Middle frontal gyrus (tissue), 1 donor: ENCODE data around the gene CAPNS1.

Experiments used
- DNase-seq: peaks from one replicate; pipeline ENCODE4 v3.0.0-alpha.2; 2015; ENCODE audit warnings: low spot score; ENCODE audit errors: extremely low spot score

CAPNS1 gene

DNA sequence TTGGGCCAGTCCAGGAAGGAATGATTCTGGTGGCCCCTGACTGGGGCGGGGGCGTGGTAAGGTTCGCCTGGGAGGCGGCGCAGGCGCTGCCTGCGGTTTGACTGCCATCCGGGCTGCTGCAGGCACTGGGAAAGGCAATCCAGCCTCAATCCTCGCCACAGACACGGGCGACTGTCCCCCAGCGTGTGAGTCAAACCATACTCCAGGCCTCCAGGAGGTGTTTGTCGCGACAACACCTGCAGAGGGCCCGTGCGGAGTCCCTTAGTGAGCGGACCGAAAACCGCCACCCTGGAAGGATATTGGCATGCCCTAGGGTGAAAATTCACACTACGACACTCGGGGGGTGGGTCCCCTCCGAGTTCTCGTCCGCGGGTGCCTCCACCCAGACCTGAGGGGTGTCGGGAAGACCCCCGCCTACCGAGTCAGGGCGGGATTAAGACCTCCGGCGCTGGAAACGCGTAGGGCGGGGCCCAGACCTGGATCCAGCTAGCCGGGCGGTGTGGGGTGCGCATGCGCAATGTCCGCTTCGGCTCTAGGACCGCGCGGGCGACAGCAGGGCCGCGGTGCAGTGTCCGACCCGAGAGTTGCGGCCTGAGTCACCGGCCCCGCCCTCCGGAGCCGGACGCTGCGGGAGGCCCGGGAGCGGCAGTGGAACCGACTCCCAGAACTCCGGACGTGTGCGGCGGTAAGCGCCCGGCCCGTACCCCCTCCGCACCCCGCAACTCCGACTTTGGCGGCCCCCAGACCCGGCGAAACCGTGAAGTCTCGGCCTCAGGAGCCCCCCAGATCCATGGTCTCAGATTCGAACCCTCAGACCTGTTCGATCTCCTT lies at the start of gene CAPNS1:
CAPNS1 (plus strand) TSS at position 594 of the 831 bp plus-strand sequence. CDS start 946 bp downstream, outside the sequence.
- peak; percentile 96 for DNase-seq

DNA sequence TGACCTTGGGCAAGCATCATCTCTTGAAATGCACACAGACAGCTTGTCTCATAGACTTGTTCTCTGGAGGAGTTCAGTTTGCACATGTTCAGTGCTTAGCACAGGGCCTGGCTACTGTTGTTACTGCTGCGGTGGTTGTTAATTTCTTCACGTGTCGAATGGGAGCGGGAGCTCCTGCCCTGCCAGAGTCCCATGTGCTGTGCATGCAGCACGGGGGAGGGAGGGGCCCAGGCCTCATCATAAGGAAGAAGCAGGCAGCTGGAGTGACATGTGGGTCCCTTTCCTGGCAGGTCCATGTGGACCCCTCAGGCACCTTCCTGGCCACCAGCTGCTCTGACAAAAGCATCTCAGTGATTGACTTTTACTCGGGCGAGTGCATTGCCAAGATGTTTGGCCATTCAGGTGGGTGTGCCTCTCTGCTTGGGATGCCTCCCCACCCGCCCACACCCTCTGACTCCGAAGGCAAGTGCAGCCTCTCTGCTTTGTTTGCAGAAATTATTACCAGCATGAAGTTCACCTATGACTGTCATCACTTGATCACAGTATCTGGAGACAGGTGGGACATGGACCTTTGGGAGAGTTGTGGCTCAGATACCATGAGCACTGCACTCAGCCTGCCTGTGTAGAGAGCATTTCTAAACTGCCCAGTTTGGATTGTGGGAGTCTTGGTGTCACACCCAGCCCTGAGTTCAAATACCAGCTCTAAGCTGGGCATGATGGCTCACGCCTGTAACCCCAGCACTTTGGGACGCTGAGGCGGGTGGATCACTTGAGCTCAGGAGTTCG lies 48.8 kb upstream of the CAPNS1 start:
- no peak for DNase-seq

DNA sequence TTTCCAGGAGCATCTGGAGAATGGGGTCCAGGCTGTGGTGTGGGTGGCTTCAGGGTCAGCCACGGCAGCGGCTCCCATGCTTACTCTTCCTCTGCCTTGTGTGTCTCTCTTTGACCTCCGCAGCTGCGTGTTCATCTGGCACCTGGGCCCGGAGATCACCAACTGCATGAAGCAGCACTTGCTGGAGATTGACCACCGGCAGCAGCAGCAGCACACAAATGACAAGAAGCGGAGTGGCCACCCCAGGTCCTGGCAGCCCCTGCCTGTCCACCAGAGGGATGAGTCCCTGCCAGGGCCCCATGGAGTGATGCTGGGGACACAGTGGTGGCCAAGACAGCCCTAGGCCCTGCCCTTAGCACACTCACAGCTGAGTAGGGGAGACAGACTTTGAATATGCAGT lies 47.3 kb upstream of the CAPNS1 start:
- DNase-seq: no peak

DNA sequence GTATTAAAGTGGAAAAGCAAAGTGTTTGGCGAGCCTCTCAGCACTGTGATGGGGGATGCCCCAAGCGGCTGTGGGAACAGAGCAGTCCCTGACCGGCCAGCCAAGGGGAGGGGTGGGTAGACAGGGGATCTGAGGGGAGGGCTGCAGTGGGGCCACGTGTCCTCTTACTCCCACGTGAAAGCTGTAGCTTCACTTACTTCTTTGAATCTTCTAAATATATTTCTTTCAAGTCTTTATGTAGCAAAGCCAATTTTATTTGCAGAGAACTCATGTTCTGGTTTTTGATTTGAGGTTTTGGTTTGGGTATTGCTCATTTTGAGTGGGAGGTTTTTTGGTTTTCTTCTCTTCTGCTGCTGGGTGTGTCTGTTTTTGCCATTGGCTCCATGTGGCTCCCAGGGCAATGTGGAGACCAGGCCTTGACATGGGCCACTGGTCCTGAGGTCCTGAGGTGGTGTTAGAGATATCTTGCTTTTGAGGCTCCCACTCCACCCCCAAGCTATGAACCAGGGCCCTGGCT lies 46.7 kb upstream of the CAPNS1 start:
- DNase-seq: peak; percentile 32

DNA sequence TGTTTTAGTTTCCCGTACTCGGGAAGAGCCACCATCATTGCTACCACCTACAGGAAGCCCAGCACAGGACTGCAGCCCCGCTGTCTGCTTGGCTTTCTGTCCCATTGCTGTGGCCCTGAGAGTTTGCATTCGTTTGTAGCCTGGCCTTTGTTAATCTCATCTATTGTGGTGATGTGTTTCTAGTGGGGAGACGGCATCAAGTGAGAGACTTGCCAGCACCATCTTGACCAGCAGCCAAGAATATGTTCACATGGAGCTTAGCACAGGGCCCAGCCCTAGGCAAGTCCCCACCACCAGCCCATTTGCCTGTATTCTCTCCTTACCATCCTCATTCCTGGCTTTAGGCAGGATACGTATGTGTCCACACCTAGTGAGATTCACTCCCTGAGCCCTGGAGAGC lies 46.2 kb upstream of the CAPNS1 start:
- no peak for DNase-seq

DNA sequence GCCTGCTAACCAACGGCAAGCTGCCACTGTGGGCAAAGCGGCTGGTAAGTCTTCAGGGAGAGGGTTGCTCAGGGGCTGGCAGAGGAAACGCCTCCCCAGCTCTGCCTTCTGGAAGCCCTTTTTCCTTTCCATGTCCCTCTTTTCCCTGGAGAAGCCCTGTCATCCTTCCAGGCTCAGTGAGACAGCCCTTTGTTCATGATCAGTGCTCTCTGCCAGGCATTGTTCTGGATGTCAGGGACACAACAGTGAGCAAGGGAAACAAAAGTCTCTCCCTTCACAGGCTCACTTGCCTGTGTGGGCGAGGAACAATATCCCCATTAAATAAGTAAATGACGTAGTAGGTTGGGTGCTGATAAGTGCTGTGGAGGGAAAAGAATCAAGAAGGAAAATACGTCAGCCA lies 42.8 kb upstream of the CAPNS1 start:
- DNase-seq: peak; percentile 62

DNA sequence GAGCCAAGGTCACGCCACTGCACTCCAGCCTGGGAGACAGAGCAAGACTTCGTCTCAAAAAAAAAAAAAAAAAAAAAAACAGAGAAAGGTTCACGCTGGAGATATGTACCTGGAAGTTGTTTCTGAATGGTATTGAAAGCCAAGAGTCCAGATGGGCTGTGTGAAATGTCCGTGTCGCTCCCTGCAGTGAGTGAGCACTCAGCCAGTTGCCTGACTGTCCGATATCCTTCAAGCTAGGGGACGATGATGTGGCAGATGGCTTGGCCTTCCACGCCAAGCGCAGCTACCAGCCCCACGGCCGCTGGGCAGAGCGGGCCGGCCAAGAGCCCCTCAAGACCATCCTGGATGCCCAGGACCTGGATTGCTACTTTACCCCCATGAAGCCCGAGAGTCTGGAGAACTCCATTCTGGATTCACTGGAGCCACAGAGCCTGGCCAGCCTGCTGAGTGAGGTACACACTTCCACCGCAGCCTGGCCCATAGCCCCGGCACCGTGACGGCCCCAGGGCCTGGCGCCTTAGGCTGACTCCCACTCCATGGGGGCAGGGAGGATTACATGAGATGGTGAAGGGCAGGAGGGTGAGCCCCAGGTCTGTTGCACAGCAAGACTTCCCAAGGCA lies 40.6 kb upstream of the CAPNS1 start:
- no peak for DNase-seq

DNA sequence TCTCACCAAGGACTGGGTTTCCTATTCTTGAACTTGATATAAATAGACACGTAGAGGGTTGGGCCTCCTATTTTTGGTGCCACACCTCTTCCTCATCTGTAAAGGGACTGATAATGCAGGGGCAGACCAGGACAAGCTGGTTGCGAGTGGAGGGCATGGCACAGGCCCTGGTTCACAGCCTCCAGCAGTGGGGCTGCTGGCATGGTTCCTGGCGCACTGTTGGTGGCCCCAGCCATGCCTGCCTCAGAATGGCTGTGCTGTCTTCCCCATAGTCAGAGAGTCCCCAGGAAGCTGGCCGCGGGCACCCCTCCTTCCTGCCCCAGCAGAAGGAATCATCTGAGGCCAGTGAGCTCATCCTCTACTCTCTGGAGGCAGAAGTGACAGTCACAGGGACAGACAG lies 39.4 kb upstream of the CAPNS1 start:
- DNase-seq: no peak

DNA sequence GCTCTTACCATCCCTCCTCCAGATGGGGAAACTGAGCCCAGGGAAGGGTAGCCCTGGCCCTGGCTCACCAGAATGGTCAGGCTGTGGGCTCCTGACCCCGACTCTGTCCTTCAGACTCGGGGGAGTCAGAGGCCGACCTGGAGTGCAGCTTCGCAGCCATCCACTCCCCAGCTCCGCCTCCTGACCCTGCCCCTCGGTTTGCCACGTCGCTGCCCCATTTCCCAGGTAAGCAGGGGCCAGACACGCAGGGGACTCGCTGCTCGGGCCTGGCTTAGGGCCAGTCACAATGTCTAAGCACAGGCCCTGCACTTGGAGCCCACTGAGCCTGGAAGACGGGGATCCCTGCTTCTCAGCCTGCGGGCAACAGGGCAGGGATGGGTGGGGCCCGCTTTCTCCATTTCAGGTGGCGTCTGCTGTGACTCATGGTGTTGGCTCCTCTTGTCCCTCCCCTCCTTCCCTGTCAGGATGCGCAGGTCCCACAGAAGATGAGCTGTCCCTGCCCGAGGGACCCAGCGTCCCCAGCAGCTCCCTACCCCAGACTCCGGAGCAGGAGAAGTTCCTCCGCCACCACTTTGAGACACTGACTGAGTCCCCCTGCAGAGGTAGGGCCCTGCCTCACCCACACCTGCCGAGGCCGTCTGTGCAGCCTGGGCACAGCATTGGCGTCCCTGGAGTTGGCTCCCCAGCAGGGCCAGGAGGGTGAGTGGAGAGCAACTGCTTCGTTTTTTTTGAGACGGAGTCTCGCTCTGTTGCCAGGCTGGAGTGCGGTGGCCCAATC lies 38.1 kb upstream of the CAPNS1 start:
- no peak for DNase-seq

DNA sequence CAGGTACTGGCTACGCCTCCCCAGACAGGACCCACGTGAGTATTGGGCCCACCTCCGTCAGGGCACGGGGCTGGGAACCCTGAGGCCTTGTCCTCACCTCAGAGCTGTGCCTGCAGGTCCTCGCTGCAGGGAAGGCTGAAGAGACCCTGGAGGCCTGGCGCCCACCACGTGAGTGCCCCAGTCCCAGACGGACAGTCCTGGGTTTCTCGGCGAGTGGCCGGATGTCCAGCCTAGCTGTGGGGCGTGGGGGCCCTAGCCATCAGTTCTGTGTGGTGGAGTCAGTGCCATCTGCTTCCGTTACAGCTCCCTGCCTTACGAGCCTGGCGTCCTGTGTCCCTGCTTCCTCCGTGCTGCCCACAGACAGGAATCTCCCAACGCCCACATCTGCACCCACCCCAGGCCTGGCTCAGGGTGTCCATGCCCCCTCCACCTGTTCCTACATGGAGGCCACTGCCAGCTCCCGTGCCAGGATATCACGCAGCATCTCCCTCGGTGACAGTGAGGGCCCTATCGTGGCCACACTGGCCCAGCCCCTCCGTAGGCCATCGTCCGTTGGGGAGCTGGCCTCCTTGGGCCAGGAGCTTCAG lies 36.7 kb upstream of the CAPNS1 start:
- no peak for DNase-seq

DNA sequence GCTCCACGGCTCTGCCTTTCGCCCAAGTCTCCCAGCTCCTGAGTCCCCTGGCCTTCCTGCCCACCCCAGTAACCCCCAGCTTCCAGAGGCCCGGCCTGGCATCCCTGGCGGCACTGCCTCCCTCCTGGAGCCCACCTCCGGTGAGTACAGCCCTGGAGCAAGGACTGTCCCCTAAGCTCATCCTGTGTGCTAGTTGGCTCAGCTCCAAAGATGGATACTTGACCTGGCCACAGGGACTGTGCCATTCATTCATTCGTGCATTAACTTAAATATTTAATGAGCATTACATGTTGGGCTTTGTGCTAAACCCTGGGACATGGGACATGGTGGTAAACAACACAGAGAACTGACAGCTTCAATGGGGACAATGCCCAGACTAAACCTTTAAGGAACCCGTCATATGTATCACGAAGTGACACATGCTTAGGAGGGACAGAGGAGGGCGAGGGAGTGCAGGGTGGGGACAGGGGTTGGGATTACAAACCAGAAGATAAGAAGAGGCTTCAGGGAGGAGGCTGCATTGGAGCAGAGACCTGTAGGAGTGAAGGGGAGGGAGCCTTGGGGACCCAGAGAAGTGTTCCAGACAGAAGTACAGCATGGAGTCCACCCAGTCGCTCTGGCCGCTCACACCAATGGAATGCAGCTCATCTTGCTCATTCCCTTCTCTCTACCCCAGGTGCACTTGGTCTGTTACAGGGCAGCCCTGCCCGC lies 35.9 kb upstream of the CAPNS1 start:
- no peak for DNase-seq

DNA sequence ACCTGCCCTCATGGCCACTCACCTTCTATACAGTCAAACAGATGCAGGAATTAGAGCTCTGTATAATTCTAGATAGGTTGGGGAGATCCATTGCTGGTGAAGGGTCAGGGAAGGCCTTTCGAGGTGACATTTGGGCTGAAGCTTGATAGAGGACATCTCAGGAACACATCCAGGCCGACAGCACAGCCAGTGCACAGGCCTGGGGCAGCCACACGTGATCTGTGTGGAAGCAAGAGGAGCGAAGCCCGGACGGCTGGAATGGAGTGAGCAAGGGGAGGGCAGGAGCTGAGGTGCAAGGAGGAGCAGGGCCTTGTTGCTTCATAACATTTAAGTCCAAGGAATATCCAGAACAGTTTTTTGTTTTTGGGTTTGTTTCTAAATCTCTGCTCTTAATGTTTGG lies 33.4 kb upstream of the CAPNS1 start:
- DNase-seq: no peak

DNA sequence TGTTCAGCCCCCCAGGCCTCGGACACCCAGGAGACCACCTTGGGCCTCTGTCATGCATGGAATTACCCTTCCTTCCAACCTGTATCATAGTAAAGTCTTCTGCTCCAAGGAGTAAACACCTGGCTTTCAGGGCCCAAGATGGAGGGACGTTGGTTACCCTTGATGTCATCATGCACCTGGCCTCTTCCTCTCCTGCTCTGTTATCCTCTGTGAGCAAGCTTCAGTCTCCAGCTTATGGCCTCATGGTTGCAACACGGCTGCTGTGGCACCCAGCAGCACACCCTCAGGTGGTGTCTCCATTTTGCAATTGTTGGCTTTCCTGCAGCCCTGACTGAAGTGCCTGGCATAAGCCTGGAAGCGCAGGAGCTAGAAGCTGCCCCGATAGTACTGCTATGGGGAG lies 32.9 kb upstream of the CAPNS1 start:
- DNase-seq: no peak

DNA sequence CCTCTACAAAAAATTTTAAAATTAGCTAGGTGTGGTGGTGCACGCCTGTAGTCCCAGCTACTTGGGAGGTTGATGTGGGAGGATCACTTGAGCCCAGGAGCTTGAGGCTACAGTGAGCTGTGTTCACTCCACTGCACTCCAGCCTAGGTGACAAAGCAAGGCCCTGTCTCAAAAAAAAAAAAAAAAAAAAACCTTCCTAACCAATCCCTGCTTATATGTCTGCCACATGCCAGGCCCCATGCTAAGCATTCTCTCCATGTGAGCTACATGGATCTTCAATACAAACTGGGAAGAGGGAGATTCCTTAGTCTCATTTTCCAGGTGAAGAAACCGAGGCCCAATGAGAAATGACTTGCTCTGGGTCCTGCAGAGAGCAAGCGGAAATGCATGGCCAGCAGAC lies 31.2 kb upstream of the CAPNS1 start:
- no peak for DNase-seq

DNA sequence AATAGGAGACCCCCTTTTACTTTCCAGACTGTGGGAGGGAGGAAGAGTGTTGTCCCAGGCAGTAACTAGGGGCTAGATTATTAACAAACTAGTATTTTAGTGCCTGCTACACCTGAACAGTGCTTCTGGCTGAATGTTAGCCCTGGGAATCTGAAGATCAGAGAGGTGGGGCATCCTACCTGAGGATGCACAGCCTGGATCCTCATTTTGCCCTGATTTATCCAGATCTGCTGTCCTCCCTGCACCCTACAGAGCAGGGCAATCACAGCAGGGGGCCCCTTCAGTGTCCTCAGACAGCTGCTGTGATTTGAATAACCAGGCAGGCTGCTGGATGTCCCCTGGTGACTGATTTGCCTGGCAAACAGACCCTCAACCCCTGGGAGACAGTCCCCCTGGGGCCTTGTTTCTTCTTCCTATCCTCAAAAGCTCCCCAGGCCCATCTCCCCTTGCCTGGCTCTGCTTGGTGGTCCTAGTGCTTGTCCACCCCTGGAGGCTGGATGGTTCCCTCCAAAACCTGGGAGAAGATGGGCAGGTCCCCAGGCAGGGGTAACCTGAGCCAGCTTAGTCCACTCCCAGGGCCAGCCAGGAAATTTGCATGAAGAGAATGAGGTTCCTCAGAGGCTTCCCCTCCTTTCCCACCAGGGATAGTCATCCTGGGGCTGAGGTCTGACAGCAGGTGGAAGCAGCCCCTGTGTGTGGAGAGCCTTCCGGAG lies 29.2 kb upstream of the CAPNS1 start, which contains the start of gene OVOL3:
OVOL3 (plus strand) TSS at position 657 of the 713 bp plus-strand sequence. CDS start 60 bp downstream, outside the sequence.
- DNase-seq: no peak

DNA sequence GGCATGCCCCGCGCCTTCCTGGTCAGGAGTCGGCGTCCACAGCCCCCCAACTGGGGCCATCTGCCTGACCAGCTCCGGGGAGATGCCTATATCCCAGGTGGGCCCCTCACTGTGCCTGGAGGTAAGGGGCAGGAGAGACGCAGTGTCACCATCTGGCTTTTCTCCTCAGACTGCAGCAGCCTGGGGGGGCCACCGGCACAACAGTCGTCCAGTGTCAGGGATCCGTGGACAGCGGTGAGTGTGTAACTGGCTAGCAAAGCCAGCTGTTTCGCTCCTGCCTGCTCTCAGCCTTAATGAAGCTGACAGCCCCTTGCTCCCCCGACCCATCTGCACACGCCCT lies 28.7 kb upstream of the CAPNS1 start:
- DNase-seq: no peak

DNA sequence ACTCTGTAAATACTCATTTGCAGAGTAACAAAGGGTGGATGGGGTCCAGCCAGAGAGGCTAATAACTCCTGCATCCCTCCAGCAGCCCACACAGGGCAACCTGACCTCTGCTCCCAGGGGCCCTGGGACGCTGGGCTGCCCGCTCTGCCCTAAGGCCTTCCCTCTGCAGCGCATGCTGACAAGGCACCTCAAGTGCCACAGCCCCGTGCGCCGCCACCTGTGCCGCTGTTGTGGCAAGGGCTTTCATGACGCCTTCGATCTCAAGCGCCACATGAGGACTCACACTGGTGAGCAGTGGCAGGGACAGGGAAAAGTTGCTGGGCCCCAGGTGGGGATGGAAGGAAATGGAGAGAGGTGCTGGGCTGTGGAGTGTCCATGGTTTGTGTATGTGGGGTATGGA lies 27.2 kb upstream of the CAPNS1 start:
- DNase-seq: no peak

DNA sequence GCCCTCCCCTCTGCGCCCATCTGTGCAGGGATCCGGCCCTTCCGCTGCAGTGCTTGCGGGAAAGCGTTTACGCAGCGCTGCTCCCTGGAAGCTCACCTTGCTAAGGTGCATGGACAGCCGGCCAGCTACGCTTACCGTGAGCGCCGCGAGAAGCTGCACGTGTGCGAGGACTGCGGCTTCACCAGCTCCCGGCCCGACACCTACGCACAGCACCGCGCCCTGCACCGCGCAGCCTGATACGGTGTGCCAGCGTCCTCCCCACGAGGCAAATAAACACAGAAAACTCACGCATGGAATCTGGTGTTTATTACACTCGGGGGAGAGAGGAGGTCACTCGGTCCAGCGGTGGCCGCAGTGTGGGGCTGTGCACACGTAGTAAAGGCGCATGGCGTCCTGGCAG lies 26.4 kb upstream of the CAPNS1 start:
- no peak for DNase-seq

DNA sequence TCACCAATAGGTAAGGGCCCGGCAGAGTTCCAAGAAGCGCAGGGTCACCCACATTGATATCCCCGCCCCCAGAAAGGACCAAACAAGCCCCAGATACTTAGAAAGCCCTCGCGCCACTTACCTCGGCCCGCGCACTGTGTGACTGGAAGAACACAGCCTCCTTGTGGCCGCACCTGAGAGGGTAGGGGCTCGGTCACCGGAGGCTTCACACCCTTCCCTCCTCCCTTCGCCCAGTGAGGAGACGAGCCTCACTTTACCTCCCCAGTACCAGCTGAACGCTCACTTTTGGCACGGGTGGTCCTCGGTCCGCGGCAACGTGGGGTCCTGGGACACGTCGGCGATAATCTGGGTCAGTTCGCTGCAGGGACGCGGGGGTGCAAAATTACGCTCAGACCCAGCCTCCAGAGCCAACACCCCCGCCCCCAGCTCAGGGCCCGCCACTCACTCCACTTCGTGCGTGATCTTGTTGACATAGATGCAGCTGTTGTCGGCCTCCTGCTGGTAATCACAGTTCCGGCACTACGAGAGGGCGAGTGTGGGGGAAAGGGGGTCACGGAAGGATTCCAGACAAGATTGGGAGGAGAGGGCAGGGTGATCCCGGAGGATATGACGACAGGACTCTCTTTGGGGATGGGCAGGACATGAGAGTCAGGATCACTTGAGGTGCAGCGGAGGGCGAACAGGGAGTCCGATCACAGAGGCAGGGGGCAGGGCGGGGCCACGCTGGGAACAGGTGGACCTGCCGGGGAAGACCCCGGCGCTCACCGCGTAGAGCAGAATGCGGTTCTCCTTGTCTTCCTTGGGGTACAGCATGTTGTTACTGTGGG lies 25.8 kb upstream of the CAPNS1 start:
- no peak for DNase-seq
